WTC11 (cell line): ENCODE measurements around the gene SOCS6. TPM values are rescaled to one million over a fixed set of nuclear protein-coding genes. Genes with fewer than 3 reads are reported as not detected.
A peak's percentile ranks its signal among the peaks of the same experiment; 100 is the strongest.

Experiments
- ATAC-seq: fragments of 200-7000 bp; cut with Tn5 transposase; 2 replicates; pipeline ENCODE4 v1.10.0; 2021; ENCODE audit warnings: mild to moderate bottlenecking, moderate library complexity
- CTCF ChIA-PET: fragments of 300-600 bp; sonication (Branson Sonifier 250); formaldehyde crosslinking; loops from one replicate; lab custom pipeline; 2021; ENCODE audit warnings: antibody characterized with exemption; lab: Charles Lee
- POLR2A ChIA-PET: fragments of 350-600 bp; sonication (Branson Sonifier 250); formaldehyde crosslinking; loops from one replicate; lab custom pipeline; 2021; ENCODE audit warnings: antibody characterized with exemption; lab: Charles Lee
- DNase-seq: peaks from one replicate; pipeline ENCODE4 v3.0.0; 2021; ENCODE audit warnings: low spot score
- H3K27ac Mint-ChIP-seq: 2 replicates; pipeline ENCODE4 v1.8.0; 2021; ENCODE audit warnings: mixed read lengths
- H3K27me3 Mint-ChIP-seq: 2 replicates; pipeline ENCODE4 v1.8.0; 2021; ENCODE audit warnings: low read depth, mild to moderate bottlenecking, moderate library complexity, mixed read lengths
- H3K36me3 Mint-ChIP-seq: 2 replicates; pipeline ENCODE4 v1.8.0; 2021; ENCODE audit warnings: mixed read lengths
- H3K4me1 Mint-ChIP-seq: 2 replicates; pipeline ENCODE4 v1.8.0; 2022; ENCODE audit warnings: mixed read lengths
- H3K4me3 Mint-ChIP-seq: 2 replicates; pipeline ENCODE4 v1.8.0; 2021; ENCODE audit warnings: mild to moderate bottlenecking, moderate library complexity, mixed read lengths
- H3K9me3 Mint-ChIP-seq: 2 replicates; pipeline ENCODE4 v1.8.0; 2021; ENCODE audit warnings: mixed read lengths
- FOXJ3 ChIP-seq: sonication (generic); formaldehyde crosslinking; IDR thresholded peaks from 2 replicates; pipeline ENCODE4 v1.9.0; 2021; ENCODE audit warnings: missing genetic modification reagents, mild to moderate bottlenecking, borderline replicate concordance
- GTF2I ChIP-seq: fragments of 250-450 bp; sonication (Bioruptor Pico); conservative IDR thresholded peaks from 2 replicates; pipeline ENCODE4 v1.4.0; 2021; ENCODE audit warnings: mild to moderate bottlenecking
- HMGA2 ChIP-seq: fragments of 250-450 bp; sonication (Bioruptor Pico); IDR thresholded peaks from 2 replicates; pipeline ENCODE4 v1.4.0; 2021; ENCODE audit warnings: mild to moderate bottlenecking, moderate library complexity
- MXD4 ChIP-seq: fragments of 250-450 bp; sonication (Bioruptor Pico); IDR thresholded peaks from 2 replicates; pipeline ENCODE4 v1.8.0; 2021; ENCODE audit warnings: mild to moderate bottlenecking, moderate library complexity, borderline replicate concordance
- NR3C1 ChIP-seq: sonication (generic); formaldehyde crosslinking; conservative IDR thresholded peaks from 2 replicates; pipeline ENCODE4 v1.8.1; 2023; ENCODE audit warnings: low read depth, mild to moderate bottlenecking, missing genetic modification reagents
- ZNF121 ChIP-seq: sonication (generic); formaldehyde crosslinking; IDR thresholded peaks from 2 replicates; pipeline ENCODE4 v1.8.0; 2023; ENCODE audit warnings: missing genetic modification reagents
- ZNF423 ChIP-seq: fragments of 250-450 bp; sonication (Bioruptor Pico); IDR thresholded peaks from 2 replicates; pipeline ENCODE4 v2.1.2; 2022; ENCODE audit warnings: mild to moderate bottlenecking, moderate library complexity
- total RNA-seq: library from RNA; stranded (reverse); gene quantifications from 3 replicates; pipeline ENCODE4 v1.2.3, GENCODE V29; 2021
- TF ChIP-seq, protein P1 (sequence below): fragments of 250-450 bp; sonication (Bioruptor Pico); IDR thresholded peaks from 2 replicates; pipeline ENCODE4 v1.9.0; 2021; ENCODE audit warnings: mild to moderate bottlenecking, borderline replicate concordance
- TF ChIP-seq, protein P2 (sequence below): sonication (generic); formaldehyde crosslinking; IDR thresholded peaks from 2 replicates; pipeline ENCODE4 v1.8.1; 2022; ENCODE audit warnings: missing genetic modification reagents, borderline replicate concordance
- TF ChIP-seq, protein P3 (sequence below): sonication (generic); formaldehyde crosslinking; IDR thresholded peaks from 2 replicates; pipeline ENCODE4 v1.8.0; 2022; ENCODE audit warnings: mild to moderate bottlenecking, missing genetic modification reagents
- TF ChIP-seq, protein P4 (sequence below): sonication (generic); formaldehyde crosslinking; IDR thresholded peaks from 2 replicates; pipeline ENCODE4 v1.8.0; 2022; ENCODE audit warnings: mild to moderate bottlenecking, missing genetic modification reagents
- TF ChIP-seq, protein P5 (sequence below): sonication (generic); formaldehyde crosslinking; IDR thresholded peaks from 2 replicates; pipeline ENCODE4 v1.8.1; 2023; ENCODE audit warnings: mild to moderate bottlenecking, missing genetic modification reagents, moderate library complexity

The SOCS6 gene
- total RNA-seq, 1 experiment from 2014 or later, result 16.5 TPM

DNA sequence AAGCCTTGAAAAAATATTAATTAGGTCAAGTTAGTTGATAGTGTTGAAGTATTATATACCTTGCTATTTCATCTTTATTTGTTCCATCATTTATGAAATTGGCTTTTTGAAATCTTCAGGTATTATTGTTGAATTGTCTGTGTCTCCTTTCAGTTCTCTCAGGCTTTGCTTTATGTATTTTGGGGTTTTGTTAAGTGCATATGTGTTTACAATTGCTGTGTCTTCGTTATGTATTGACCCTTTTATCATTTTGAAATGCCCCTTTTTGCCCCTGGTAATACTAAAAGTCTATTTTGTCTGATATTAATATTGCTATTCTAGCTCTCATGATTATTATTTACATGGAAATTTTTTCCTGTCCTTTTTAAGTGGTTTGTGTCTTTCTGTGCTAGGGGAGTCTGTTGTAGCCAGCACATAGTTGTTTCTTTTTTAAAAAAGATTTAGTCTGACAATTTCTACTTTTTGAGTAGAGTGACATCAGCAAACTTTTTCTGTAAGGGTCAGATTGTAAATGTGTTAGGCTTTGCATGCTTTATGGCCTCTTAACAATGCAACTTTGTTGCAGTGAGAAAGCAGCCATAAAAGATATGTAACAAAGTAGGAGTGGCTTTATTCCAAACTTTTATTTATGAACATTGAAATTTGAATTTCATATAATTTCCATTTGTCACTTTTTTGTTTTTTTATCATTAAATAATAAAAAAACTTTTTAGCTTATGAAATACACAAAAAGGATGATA, 19.9 kb downstream of the SOCS6 start (continued):
- TF ChIP-seq, protein P1, sequence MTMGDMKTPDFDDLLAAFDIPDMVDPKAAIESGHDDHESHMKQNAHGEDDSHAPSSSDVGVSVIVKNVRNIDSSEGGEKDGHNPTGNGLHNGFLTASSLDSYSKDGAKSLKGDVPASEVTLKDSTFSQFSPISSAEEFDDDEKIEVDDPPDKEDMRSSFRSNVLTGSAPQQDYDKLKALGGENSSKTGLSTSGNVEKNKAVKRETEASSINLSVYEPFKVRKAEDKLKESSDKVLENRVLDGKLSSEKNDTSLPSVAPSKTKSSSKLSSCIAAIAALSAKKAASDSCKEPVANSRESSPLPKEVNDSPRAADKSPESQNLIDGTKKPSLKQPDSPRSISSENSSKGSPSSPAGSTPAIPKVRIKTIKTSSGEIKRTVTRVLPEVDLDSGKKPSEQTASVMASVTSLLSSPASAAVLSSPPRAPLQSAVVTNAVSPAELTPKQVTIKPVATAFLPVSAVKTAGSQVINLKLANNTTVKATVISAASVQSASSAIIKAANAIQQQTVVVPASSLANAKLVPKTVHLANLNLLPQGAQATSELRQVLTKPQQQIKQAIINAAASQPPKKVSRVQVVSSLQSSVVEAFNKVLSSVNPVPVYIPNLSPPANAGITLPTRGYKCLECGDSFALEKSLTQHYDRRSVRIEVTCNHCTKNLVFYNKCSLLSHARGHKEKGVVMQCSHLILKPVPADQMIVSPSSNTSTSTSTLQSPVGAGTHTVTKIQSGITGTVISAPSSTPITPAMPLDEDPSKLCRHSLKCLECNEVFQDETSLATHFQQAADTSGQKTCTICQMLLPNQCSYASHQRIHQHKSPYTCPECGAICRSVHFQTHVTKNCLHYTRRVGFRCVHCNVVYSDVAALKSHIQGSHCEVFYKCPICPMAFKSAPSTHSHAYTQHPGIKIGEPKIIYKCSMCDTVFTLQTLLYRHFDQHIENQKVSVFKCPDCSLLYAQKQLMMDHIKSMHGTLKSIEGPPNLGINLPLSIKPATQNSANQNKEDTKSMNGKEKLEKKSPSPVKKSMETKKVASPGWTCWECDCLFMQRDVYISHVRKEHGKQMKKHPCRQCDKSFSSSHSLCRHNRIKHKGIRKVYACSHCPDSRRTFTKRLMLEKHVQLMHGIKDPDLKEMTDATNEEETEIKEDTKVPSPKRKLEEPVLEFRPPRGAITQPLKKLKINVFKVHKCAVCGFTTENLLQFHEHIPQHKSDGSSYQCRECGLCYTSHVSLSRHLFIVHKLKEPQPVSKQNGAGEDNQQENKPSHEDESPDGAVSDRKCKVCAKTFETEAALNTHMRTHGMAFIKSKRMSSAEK, result no peak

DNA sequence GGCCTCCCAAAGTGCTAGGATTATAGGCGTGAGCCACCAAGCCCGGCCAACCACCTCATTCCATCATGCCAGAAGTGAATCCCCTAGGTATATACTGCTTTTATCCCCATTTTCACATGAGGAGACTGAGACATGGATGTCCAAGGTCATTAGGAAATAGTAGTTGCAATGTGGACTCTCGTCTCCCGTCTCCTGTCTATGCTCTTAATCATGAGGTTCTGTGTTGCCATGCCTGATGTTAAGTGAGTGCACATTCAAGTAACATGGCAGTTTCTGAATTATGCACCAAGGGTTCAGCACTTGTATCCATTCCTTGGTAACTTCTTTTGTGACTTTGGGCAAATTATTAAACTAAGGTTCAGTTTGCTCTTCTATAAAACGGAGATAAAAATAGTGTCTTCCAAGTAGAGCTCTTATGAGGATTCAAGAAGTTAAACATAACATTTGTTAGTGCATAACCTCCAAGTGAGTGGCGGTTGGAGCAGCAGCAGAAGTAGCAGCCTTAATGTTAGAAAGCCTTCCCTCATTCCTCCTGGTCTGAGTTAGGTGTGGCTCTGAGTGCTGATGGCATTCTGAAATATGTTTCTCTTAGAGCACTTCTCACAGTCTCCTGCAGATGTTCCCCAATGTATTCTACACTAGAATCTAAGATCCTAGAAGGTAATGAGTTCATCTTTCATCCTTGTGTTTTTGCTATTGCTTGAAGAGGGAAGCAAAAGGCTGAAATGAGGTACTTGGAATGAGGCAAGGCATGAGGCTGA, 21.9 kb downstream of the SOCS6 start:
- POLR2A ChIA-PET, result no interaction called here
- DNase-seq (no peak), ATAC-seq (no peak)
- no peak overlapping the region for H3K4me3 Mint-ChIP-seq
- peaks cover 9% of the 10 kb centered on the region for H3K36me3 Mint-ChIP-seq
- H3K27me3 Mint-ChIP-seq, result no peaks in the 10 kb centered on the region
- peaks cover 18% of the 10 kb centered on the region for H3K9me3 Mint-ChIP-seq
- peaks cover 13% of the 10 kb centered on the region for H3K4me1 Mint-ChIP-seq
- peak overlapping the region; percentile 86 for H3K27ac Mint-ChIP-seq
- CTCF ChIA-PET, result no interaction called here
- TF ChIP-seq MXD4 (CRISPR knock-in tag), result no peak
- TF ChIP-seq, protein P2, sequence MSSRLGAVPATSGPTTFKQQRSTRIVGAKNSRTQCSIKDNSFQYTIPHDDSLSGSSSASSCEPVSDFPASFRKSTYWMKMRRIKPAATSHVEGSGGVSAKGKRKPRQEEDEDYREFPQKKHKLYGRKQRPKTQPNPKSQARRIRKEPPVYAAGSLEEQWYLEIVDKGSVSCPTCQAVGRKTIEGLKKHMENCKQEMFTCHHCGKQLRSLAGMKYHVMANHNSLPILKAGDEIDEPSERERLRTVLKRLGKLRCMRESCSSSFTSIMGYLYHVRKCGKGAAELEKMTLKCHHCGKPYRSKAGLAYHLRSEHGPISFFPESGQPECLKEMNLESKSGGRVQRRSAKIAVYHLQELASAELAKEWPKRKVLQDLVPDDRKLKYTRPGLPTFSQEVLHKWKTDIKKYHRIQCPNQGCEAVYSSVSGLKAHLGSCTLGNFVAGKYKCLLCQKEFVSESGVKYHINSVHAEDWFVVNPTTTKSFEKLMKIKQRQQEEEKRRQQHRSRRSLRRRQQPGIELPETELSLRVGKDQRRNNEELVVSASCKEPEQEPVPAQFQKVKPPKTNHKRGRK (CRISPR knock-in tag), result no peak

DNA sequence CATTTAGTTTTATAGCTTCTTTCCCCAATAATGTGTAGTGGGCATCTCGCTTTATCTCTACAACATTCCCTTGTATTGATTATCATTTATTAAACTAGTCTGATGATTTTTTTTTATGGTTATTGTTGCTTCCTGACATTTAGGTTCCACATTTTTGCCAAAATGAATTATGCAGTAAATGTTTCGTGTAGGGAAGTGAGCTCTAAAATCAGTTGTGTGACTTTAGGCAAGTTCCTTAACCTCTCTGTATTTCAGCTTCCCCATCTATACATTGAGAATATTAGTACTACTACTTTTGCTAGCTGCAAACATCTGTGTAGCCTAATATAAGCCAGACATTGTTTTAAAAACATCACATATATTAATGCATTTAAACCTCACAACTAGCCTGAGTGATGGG, 22.9 kb downstream of the SOCS6 start:
- no peak for DNase-seq
- ChIA-PET CTCF (no interaction called here), POLR2A (no interaction called here)
- no peak overlapping the region for H3K4me3 Mint-ChIP-seq
- peaks cover 13% of the 10 kb centered on the region for H3K4me1 Mint-ChIP-seq
- no peaks in the 10 kb centered on the region for H3K27me3 Mint-ChIP-seq
- peaks cover 18% of the 10 kb centered on the region for H3K9me3 Mint-ChIP-seq
- H3K36me3 Mint-ChIP-seq, result peaks cover 9% of the 10 kb centered on the region
- no peak for TF ChIP-seq ZNF121 (CRISPR knock-in tag)
- no peak for TF ChIP-seq FOXJ3
- TF ChIP-seq, protein P3, sequence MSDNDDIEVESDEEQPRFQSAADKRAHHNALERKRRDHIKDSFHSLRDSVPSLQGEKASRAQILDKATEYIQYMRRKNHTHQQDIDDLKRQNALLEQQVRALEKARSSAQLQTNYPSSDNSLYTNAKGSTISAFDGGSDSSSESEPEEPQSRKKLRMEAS (CRISPR knock-in tag), result no peak
- no peak for TF ChIP-seq NR3C1
- no peak for TF ChIP-seq ZNF423 (CRISPR knock-in tag)
- TF ChIP-seq GTF2I (CRISPR knock-in tag), result no peak
- no peak for TF ChIP-seq HMGA2 (CRISPR knock-in tag)
- TF ChIP-seq, protein P4, sequence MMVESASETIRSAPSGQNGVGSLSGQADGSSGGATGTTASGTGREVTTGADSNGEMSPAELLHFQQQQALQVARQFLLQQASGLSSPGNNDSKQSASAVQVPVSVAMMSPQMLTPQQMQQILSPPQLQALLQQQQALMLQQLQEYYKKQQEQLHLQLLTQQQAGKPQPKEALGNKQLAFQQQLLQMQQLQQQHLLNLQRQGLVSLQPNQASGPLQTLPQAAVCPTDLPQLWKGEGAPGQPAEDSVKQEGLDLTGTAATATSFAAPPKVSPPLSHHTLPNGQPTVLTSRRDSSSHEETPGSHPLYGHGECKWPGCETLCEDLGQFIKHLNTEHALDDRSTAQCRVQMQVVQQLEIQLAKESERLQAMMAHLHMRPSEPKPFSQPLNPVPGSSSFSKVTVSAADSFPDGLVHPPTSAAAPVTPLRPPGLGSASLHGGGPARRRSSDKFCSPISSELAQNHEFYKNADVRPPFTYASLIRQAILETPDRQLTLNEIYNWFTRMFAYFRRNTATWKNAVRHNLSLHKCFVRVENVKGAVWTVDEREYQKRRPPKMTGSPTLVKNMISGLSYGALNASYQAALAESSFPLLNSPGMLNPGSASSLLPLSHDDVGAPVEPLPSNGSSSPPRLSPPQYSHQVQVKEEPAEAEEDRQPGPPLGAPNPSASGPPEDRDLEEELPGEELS, result no peak
- TF ChIP-seq, protein P5, sequence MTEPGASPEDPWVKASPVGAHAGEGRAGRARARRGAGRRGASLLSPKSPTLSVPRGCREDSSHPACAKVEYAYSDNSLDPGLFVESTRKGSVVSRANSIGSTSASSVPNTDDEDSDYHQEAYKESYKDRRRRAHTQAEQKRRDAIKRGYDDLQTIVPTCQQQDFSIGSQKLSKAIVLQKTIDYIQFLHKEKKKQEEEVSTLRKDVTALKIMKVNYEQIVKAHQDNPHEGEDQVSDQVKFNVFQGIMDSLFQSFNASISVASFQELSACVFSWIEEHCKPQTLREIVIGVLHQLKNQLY, result no peak
- no peak for ATAC-seq
- H3K27ac Mint-ChIP-seq, result no peak overlapping the region
